ENCODE data around the gene ELOVL6. TPM values are rescaled to one million over a fixed set of nuclear protein-coding genes. Genes with fewer than 3 reads are reported as not detected.

Gene ELOVL6
- total and polyA plus RNA-seq, 4 donors = 19.5 to 38.8 (median 37.5) TPM

DNA sequence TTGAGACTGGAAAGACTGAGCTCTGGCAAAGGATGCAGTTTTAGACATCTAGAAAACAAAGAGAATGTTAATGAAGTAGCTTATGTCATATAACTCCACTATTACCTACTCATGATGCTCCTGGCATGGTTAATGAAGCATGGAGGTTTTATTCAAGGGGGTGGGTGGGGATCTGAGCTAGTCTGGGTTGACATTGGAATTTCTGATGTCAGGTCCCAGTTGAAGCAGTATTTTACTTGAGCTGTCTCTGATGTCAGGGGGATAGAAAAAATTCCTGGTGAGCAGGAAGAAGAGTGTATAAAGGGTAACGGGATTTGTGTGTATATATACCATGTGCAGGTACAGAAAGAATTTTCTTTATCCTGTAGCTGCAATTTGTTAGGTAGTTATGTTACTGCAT lies 102.0 kb downstream of the ELOVL6 start:
- H3K36me3 ChIP-seq (ENCODE audit: control insufficient read depth in 4 of 4, insufficient read depth in 3 of 4, low read depth in 1 of 4, low read length in 3 of 4) = peaks cover 0 to 1% (median 0%) of the 10 kb centered on the region in 4 donors
- 97% methylated on average over 1 of the region's 1 CpG for WGBS
- TF ChIP-seq NR2F2 (IDR thresholded peaks at IDR 0.05) (no peak), EGR1 (IDR thresholded peaks at IDR 0.05; ENCODE audit: low read depth in 2 of 2) (no peak), FOXA2 (IDR thresholded peaks at IDR 0.05) (no peak)
- TF ChIP-seq, protein P1, sequence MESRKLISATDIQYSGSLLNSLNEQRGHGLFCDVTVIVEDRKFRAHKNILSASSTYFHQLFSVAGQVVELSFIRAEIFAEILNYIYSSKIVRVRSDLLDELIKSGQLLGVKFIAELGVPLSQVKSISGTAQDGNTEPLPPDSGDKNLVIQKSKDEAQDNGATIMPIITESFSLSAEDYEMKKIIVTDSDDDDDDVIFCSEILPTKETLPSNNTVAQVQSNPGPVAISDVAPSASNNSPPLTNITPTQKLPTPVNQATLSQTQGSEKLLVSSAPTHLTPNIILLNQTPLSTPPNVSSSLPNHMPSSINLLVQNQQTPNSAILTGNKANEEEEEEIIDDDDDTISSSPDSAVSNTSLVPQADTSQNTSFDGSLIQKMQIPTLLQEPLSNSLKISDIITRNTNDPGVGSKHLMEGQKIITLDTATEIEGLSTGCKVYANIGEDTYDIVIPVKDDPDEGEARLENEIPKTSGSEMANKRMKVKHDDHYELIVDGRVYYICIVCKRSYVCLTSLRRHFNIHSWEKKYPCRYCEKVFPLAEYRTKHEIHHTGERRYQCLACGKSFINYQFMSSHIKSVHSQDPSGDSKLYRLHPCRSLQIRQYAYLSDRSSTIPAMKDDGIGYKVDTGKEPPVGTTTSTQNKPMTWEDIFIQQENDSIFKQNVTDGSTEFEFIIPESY (IDR thresholded peaks at IDR 0.05) = no peak
- H3K9me3 ChIP-seq (ENCODE audit: control insufficient read depth in 4 of 4, low read length in 3 of 4) = no peaks in the 10 kb centered on the region
- no peak overlapping the region for H3K9ac ChIP-seq (ENCODE audit: low read depth in 1 of 2, low read length in 2 of 2)
- no peak overlapping the region for H3K4me3 ChIP-seq (ENCODE audit: low read depth in 1 of 3, low read length in 3 of 3)
- DNase-seq (ENCODE audit: low spot score) = no peak
- no peaks in the 10 kb centered on the region for H3K4me1 ChIP-seq (ENCODE audit: control insufficient read depth in 4 of 4, insufficient read depth in 4 of 4, low read length in 3 of 4)
- H3K27ac ChIP-seq (ENCODE audit: low read depth in 1 of 2, low read length in 2 of 2) = no peak overlapping the region
- H3K27me3 ChIP-seq (ENCODE audit: control insufficient read depth in 4 of 4, insufficient read depth in 4 of 4, low read length in 3 of 4) = no peaks in the 10 kb centered on the region

- H3K36me3 ChIP-seq (ENCODE audit: control insufficient read depth in 4 of 4, insufficient read depth in 3 of 4, low read depth in 1 of 4, low read length in 3 of 4) = no peaks in the 10 kb centered on the region
- H3K4me3 ChIP-seq (ENCODE audit: low read depth in 1 of 3, low read length in 3 of 3) = no peak overlapping the region
- TF ChIP-seq HNF4A (conservative IDR thresholded peaks at IDR 0.05) (no peak), NR2F2 (IDR thresholded peaks at IDR 0.05) (no peak)
- H3K27ac ChIP-seq (ENCODE audit: low read depth in 1 of 2, low read length in 2 of 2) = no peak overlapping the region
- no peak for DNase-seq (ENCODE audit: low spot score)
- no peaks in the 10 kb centered on the region for H3K27me3 ChIP-seq (ENCODE audit: control insufficient read depth in 4 of 4, insufficient read depth in 4 of 4, low read length in 3 of 4)
- no peak overlapping the region for H3K9ac ChIP-seq (ENCODE audit: low read depth in 1 of 2, low read length in 2 of 2)
- H3K4me1 ChIP-seq (ENCODE audit: control insufficient read depth in 4 of 4, insufficient read depth in 4 of 4, low read length in 3 of 4) = no peaks in the 10 kb centered on the region
- H3K9me3 ChIP-seq (ENCODE audit: control insufficient read depth in 4 of 4, low read length in 3 of 4) = no peaks in the 10 kb centered on the region
- 95% methylated on average over 4 of the region's 4 CpGs for WGBS
Observed at GRCh38 chr4:110092646-110093045, 105.8 kb downstream of the ELOVL6 start.

GRCh38 chr4:110091434-110092140 lies 106.8 kb downstream of the ELOVL6 start:
- Histone ChIP-seq H3K27ac (ENCODE audit: low read depth in 1 of 2, low read length in 2 of 2) (no peak overlapping the region), H3K4me3 (ENCODE audit: low read depth in 1 of 3, low read length in 3 of 3) (no peak overlapping the region), H3K4me1 (ENCODE audit: control insufficient read depth in 4 of 4, insufficient read depth in 4 of 4, low read length in 3 of 4) (no peaks in the 10 kb centered on the region), H3K9ac (ENCODE audit: low read depth in 1 of 2, low read length in 2 of 2) (no peak overlapping the region), H3K27me3 (ENCODE audit: control insufficient read depth in 4 of 4, insufficient read depth in 4 of 4, low read length in 3 of 4) (no peaks in the 10 kb centered on the region), H3K36me3 (ENCODE audit: control insufficient read depth in 4 of 4, insufficient read depth in 3 of 4, low read depth in 1 of 4, low read length in 3 of 4) (no peaks in the 10 kb centered on the region), H3K9me3 (ENCODE audit: control insufficient read depth in 4 of 4, low read length in 3 of 4) (no peaks in the 10 kb centered on the region)
- no peak for DNase-seq (ENCODE audit: low spot score)
- WGBS = 88% methylated on average over 6 of the region's 6 CpGs
- no peak for TF ChIP-seq RXRA (IDR thresholded peaks at IDR 0.05)
- TF ChIP-seq, protein P2, sequence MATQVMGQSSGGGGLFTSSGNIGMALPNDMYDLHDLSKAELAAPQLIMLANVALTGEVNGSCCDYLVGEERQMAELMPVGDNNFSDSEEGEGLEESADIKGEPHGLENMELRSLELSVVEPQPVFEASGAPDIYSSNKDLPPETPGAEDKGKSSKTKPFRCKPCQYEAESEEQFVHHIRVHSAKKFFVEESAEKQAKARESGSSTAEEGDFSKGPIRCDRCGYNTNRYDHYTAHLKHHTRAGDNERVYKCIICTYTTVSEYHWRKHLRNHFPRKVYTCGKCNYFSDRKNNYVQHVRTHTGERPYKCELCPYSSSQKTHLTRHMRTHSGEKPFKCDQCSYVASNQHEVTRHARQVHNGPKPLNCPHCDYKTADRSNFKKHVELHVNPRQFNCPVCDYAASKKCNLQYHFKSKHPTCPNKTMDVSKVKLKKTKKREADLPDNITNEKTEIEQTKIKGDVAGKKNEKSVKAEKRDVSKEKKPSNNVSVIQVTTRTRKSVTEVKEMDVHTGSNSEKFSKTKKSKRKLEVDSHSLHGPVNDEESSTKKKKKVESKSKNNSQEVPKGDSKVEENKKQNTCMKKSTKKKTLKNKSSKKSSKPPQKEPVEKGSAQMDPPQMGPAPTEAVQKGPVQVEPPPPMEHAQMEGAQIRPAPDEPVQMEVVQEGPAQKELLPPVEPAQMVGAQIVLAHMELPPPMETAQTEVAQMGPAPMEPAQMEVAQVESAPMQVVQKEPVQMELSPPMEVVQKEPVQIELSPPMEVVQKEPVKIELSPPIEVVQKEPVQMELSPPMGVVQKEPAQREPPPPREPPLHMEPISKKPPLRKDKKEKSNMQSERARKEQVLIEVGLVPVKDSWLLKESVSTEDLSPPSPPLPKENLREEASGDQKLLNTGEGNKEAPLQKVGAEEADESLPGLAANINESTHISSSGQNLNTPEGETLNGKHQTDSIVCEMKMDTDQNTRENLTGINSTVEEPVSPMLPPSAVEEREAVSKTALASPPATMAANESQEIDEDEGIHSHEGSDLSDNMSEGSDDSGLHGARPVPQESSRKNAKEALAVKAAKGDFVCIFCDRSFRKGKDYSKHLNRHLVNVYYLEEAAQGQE (IDR thresholded peaks at IDR 0.05) = no peak
- no peak for TF ChIP-seq EGR1 (IDR thresholded peaks at IDR 0.05; ENCODE audit: low read depth in 2 of 2)
- no peak for TF ChIP-seq RAD21 (IDR thresholded peaks at IDR 0.05)
- no peak for TF ChIP-seq MAX (IDR thresholded peaks at IDR 0.05)
- no peak for TF ChIP-seq HNF4A (conservative IDR thresholded peaks at IDR 0.05)
- TF ChIP-seq CTCF (IDR thresholded peaks at IDR 0.05; ENCODE audit: low read depth, low read length, missing input control) = no peak
- no peak for TF ChIP-seq HNF4G (IDR thresholded peaks at IDR 0.05)
- TF ChIP-seq, protein P1 (IDR thresholded peaks at IDR 0.05) = no peak
- TF ChIP-seq GABPA (IDR thresholded peaks at IDR 0.05 in 1 of 2, conservative IDR thresholded peaks at IDR 0.05 in 1 of 2) = no peak
- TF ChIP-seq JUND (IDR thresholded peaks at IDR 0.05) = no peak
- TF ChIP-seq, protein P3, sequence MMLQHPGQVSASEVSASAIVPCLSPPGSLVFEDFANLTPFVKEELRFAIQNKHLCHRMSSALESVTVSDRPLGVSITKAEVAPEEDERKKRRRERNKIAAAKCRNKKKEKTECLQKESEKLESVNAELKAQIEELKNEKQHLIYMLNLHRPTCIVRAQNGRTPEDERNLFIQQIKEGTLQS (IDR thresholded peaks at IDR 0.05) = no peak
- no peak for TF ChIP-seq YY1 (IDR thresholded peaks at IDR 0.05)
- no peak for TF ChIP-seq FOXA2 (IDR thresholded peaks at IDR 0.05)
- no peak for TF ChIP-seq TAF1 (conservative IDR thresholded peaks at IDR 0.05)
- TF ChIP-seq FOXA1 (IDR thresholded peaks at IDR 0.05) = no peak
- no peak for TF ChIP-seq NR2F2 (IDR thresholded peaks at IDR 0.05)
- TF ChIP-seq SP1 (IDR thresholded peaks at IDR 0.05) = no peak
